KMS-11 (cell line): ENCODE results near the gene VPS35.

Source experiments
- H2AFZ ChIP-seq: fragments of 200-600 bp; sonication (generic); 2 replicates; pipeline ENCODE4 v1.6.1; 2016; ENCODE audit warnings: antibody characterized with exemption, mixed run types, low read depth
- H3K27ac ChIP-seq: fragments of 200-600 bp; sonication (generic); 2 replicates; pipeline ENCODE4 v1.6.1; 2016; ENCODE audit warnings: mild to moderate bottlenecking, mixed run types
- H3K27me3 ChIP-seq: fragments of 200-600 bp; sonication (generic); 2 replicates; pipeline ENCODE4 v1.6.1; 2017; ENCODE audit warnings: mild to moderate bottlenecking, low read depth, mixed run types, moderate library complexity; ENCODE audit not compliant: insufficient read depth
- H3K36me3 ChIP-seq: fragments of 200-600 bp; sonication (generic); 2 replicates; pipeline ENCODE4 v1.6.1; 2017; ENCODE audit warnings: mild to moderate bottlenecking, mixed run types; ENCODE audit not compliant: insufficient read depth
- H3K4me1 ChIP-seq: fragments of 200-600 bp; sonication (generic); 2 replicates; pipeline ENCODE4 v1.6.1; 2016; ENCODE audit warnings: mild to moderate bottlenecking, low read depth, mixed run types; ENCODE audit not compliant: poor library complexity, severe bottlenecking
- H3K4me2 ChIP-seq: fragments of 200-600 bp; sonication (generic); 2 replicates; pipeline ENCODE4 v1.7.0; 2016; ENCODE audit warnings: mild to moderate bottlenecking, mixed run types
- H3K4me3 ChIP-seq: fragments of 200-600 bp; sonication (generic); IDR thresholded peaks from 2 replicates; pipeline ENCODE4 v1.6.1; 2017; ENCODE audit warnings: low read depth, low read length, mixed read lengths; ENCODE audit not compliant: insufficient read depth
- H3K79me2 ChIP-seq: fragments of 200-600 bp; sonication (generic); 2 replicates; pipeline ENCODE4 v1.6.1; 2016; ENCODE audit warnings: low read depth, mixed run types; ENCODE audit not compliant: insufficient read depth
- H3K9ac ChIP-seq: fragments of 200-600 bp; sonication (generic); 2 replicates; pipeline ENCODE4 v1.6.1; 2016; ENCODE audit warnings: mild to moderate bottlenecking, mixed run types
- H4K20me1 ChIP-seq: fragments of 200-600 bp; sonication (generic); 2 replicates; pipeline ENCODE4 v1.6.1; 2016; ENCODE audit warnings: mild to moderate bottlenecking, mixed run types; ENCODE audit not compliant: insufficient read depth
- CTCF ChIP-seq: fragments of 200-600 bp; sonication (generic); conservative IDR thresholded peaks from 2 replicates; pipeline ENCODE4 v1.6.1; 2017; ENCODE audit warnings: low read depth, mild to moderate bottlenecking, antibody characterized with exemption, low read length, moderate library complexity, mixed read lengths

Gene VPS35

GRCh38 chr16:46732561-46732960 is 43.6 kb upstream of the VPS35 start:
- H4K20me1 ChIP-seq: no peaks in the 10 kb centered on the region
- no peak overlapping the region for H3K9ac ChIP-seq
- no peaks in the 10 kb centered on the region for H3K4me1 ChIP-seq
- H3K4me2 ChIP-seq: no peak overlapping the region
- no peaks in the 10 kb centered on the region for H3K79me2 ChIP-seq
- H2AFZ ChIP-seq: no peak overlapping the region
- H3K27me3 ChIP-seq: no peaks in the 10 kb centered on the region
- no peaks in the 10 kb centered on the region for H3K36me3 ChIP-seq
- TF ChIP-seq CTCF: no peak
- no peak overlapping the region for H3K4me3 ChIP-seq
- no peak overlapping the region for H3K27ac ChIP-seq

- Histone ChIP-seq H3K9ac (no peak overlapping the region), H2AFZ (no peak overlapping the region), H3K79me2 (no peaks in the 10 kb centered on the region), H4K20me1 (no peaks in the 10 kb centered on the region), H3K36me3 (no peaks in the 10 kb centered on the region), H3K4me1 (no peaks in the 10 kb centered on the region), H3K27ac (no peak overlapping the region), H3K4me2 (no peak overlapping the region), H3K27me3 (no peaks in the 10 kb centered on the region), H3K4me3 (no peak overlapping the region)
- no peak for TF ChIP-seq CTCF
Observed at GRCh38 chr16:46731691-46732555, 42.9 kb upstream of the VPS35 start.

DNA sequence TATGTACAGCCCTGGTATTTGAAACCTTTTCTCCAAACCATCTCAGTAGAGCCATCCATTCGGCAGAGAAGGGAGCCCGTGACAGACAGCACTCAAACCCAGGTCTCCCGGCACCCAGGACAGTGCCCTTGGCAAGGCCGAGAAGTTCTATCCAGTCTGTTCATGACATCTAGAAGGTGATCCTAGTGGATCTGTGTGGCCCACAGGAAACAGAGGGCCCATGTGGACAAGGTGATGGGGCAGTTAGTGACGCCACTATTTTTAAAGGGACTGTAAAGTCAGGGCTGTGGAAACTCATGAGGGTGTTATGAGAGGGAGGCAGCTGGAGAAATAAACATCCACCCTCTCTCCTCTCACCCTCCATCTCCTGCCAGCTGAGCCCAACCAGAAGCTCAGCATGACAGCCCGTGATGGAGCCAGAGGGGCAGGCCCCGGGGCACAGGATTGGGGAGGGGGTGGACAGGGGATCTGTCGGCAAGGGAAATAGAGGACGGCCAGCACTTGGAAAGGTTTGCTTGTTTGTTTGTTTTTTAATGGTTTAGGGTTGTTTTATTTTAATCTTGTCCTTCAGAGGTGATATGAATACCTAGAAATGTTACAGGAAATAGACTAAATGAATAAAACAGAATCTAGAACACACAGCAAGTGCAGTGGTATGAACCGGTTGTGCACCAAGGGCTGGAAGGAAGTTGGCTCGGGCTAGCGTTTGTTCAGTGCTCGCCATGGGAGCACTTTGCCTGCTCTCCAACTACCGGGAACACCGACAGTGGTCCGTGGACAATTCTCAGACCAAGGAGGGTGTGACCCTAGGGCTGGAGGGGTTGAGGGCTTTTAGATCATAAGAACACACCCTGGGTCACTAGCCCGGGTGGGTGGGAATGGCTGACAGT is 42.1 kb upstream of the VPS35 start:
- Histone ChIP-seq H3K9ac (no peak overlapping the region), H3K27ac (no peak overlapping the region), H3K4me3 (no peak overlapping the region), H3K36me3 (no peaks in the 10 kb centered on the region), H3K4me1 (no peaks in the 10 kb centered on the region), H3K4me2 (no peak overlapping the region), H3K27me3 (no peaks in the 10 kb centered on the region), H2AFZ (no peak overlapping the region), H3K79me2 (no peaks in the 10 kb centered on the region), H4K20me1 (no peaks in the 10 kb centered on the region)
- no peak for TF ChIP-seq CTCF

DNA sequence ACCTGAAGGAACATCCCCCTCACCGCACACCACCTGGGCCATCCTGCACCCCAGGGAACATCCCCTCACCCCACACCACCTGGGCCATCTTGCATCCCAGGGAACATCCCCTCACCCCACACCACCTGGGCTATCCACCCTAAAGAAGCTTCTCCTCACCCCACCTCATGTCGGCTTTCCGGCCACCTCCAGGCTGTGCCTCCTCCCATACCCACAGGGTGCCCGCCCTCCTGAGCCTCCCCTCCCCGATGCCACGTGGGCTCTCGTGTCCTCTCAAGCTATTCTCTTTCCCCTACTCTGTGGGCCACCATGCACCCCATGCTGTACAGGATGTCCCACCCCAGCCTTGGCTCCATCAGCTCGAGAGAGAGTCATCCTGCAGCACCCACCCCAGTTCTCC is 41.1 kb upstream of the VPS35 start:
- no peaks in the 10 kb centered on the region for H4K20me1 ChIP-seq
- H3K4me3 ChIP-seq: no peak overlapping the region
- H3K9ac ChIP-seq: no peak overlapping the region
- H2AFZ ChIP-seq: no peak overlapping the region
- H3K4me1 ChIP-seq: no peaks in the 10 kb centered on the region
- no peak overlapping the region for H3K27ac ChIP-seq
- TF ChIP-seq CTCF: no peak
- no peaks in the 10 kb centered on the region for H3K27me3 ChIP-seq
- H3K79me2 ChIP-seq: no peaks in the 10 kb centered on the region
- H3K4me2 ChIP-seq: no peak overlapping the region
- no peaks in the 10 kb centered on the region for H3K36me3 ChIP-seq
